AG08396 (cell line): Measurements from ENCODE around the gene LSM10.

Experiments used
- DNase-seq: peaks from one replicate; pipeline ENCODE4 v3.0.0; 2012; ENCODE audit warnings: low spot score, mixed read lengths

Gene LSM10

DNA sequence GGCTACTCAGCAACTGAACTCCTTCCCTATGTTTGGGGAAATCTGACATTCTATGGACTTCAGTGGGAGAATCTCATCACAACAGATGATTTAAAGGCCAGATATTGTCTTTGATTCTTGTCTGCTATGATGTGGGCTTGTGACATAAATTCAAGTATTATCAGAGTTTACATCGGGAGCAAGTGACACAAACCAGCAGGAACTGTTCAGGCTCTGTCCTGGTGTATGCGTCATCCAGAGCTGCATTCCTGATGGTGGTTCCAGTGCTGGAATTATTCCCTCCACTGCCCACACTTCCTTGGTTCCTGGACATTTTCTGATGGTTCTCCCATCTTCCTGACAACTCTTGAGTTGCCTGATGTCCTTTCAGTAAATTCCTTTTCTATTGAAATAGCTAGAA, 10.8 kb upstream of the LSM10 start:
- peak; percentile 43 for DNase-seq

DNA sequence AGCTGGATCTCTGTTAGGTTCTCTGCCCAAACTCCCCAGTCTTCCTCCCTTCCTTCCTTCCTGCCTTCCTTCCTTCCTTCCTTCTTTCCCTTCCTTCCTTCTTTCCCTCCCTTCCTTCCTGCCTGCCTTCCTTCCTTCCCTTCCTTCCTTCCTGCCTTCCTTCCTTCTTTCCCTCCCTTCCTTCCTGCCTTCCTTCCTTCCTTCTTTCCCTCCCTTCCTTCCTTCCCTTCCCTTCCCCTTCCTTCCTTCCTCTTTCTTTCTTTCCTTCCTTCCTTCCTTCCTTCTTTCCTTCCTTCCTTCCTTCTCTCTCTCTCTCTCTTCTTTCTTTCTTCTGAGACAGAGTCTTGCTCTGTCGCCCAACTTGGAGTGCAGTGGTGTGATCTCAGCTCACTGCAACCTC, 8.7 kb upstream of the LSM10 start:
- no peak for DNase-seq

DNA sequence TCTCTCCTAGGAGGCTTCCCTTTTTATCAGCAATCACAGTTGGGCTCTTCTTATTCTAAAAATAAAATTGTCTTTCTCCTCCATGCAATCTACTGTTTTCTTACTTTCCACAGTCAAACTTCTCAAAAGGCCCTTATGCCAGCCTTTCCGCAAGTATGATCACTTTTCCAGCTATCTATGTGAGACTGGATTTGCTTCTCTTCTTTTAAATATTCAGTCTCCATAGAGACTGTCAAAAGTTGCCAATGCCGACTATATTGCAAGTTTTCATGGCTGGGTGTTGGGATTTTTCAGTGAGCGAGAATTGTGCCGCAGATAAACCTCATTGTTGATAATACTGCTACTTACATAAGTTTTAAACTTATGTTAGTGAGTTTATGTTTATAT, 4.8 kb upstream of the LSM10 start:
- DNase-seq = no peak

DNA sequence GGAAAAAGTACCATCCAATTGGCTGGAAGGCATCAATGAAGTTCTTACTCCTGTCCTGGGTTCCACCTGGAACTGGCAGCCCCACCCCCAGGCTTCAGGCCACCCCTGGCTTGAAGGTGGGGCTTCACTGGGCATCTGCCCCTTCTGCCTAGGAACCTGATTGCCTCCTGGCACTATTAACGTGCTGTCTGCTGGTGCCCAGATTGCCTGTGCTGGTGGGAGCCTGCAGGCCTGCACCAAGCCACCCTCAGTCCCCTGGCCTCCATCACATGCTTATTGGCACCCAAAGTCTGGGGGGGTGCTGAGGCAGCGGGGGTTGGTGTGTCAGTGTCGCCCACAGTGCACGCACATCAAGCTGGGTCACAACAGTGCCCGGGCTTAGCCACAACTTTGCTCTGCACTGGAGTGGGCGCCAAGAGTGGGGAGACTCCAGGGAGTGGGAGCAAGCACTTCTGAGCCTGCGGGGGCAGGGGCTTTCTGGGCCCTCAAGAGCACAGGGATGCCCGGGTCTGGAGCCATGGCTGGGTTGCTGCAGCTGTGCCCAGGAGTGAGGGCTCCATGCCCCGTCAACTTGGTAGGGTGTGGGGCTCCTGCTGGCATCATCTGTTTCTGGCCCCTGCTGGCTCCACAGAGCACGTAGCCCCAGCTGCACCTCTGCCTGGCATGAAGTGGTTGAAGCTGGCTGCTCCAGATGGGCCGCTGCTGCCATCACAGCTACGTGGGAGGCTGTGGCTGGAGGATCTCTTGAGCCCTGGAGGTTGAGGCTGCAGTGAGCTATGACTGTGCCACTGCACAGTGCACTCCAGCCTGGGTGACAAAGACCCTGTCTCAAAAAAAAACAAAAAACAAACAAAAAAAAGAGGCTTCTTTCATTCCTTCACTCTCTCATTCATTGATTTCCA, 4.1 kb upstream of the LSM10 start:
- no peak for DNase-seq

DNA sequence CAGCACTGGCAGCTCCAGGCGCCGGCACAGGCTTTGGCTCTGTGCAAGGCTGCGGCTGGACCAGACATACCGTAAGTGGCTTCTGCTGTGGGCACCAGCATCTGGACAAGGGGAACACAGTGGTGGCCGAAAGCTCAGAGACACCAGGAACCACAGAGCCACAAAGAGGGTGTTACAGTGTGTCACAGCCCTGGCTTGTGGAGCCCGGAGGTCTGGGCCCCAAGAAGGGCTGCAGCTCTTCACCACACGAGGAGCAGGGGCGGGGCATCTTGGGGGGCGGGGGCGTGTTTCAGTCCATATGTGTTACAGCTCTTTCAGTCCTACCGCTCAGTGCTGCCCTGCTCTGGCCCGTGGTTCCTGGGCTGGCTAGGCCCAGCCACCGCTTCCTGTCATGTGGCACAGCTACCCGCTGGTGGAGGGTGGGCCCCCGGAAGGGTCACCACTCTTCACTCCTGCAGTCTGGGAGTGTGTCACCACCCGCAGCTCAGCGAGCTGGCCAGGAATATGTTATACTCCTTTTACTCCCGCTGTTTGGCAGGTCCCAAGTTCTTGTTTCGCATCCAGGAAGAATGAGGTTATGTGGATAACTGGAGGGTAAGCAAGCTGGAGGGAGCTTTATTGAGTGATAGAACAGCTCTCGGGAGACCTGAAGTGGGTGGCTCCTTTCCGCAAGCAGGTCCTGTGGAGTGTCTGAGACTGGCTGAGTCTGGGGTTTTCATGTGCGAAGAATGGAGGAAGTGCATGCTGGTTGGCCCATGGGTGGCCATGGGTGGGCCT, 3.3 kb upstream of the LSM10 start:
- peak; percentile 25 for DNase-seq

DNA sequence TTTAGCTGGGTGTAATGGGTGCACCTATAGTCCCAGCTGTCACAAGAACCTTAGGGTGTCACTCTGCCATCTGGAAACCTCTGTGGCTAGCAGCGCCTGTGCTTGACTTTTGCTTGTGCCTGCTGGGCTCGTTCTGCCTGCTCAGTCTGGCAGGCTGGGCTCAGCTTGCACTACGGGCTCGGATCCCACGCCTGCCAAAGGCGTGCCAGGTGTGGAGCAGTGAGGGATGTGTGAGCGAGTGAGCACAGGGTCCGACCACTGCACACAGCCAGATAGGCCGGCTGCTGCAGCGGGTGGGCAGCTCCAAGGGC, 2.8 kb upstream of the LSM10 start:
- DNase-seq = no peak

DNA sequence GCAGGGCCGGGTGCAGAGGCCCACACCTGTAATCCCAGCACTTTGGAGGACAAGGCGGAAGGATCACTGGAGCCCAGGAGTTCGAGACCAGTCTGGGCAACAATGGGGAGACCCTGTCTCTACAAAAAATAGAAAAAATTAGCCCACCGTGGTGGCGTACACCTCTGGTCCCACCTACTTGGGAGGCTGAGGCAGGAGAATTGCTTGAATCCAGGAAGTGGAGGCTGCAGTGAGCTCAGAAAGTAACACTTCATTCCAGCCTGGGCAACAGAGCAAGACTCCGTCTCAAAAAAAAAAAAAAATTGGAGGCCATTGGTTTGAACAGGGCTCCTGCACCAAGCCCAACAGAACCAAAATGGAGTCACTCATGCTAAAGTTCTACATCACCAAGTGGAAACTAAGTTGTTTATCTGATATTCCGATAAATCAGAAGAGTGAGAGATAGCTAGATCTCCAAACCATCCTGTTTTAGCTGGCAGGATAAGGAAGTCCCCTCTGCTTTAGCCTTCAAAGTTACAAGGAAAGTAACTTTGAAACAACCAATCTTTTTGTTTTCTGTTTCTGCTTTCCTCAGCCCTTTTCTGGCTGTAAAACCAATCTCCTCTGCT, 766 bp upstream of the LSM10 start:
- DNase-seq = no peak

DNA sequence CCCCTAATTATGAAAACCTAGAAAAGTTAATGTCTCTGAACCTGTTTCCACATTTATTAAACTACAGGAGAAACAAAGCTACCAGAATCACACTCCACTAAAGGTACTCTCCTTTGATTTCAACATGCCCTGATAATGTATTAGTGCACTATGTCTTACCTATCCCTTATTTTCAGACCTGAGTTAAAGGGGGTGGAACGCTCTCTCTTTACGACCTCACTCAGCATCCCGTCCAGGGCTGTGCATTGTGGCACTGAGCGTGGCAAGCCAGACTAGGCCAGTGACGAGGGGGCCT, 678 bp downstream of the LSM10 start:
- no peak for DNase-seq

DNA sequence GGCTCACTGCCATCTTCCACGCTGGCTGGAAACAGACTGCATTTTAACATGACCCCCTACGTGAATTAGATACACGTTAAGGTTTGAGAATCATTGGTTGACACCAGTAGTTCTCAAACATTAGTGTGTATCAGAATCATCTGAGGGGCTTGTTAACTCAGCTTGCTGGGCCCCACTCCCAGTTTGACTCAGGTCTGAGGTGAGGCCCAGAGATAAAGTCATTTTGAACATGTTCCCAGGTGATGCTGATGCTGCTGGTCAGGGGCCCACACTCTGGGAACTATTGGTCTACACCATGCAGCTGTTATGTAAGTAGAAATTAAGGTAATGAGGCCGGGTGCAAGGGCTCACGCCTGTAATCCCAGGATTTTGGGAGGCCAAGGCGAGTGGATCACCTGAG, 1.3 kb downstream of the LSM10 start:
- DNase-seq = no peak

DNA sequence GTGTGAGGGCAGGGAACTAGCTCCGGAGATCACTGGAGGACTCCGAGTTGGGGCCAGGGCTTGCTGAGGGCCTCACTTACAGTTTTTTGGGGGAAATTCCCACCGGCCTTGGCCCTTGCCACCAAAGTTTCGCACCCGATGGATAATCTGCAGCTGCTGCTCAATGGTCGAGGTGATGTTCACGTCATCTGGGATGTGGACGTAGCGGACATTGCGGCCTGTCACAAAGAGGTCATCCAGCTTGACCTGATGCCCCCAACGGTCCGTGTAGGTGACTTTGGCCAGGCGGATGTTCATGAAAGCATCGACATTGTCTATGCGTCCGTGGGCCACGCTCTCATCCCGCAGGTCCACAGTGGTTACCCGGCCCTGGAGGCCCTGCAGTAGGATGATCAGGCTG, 4.0 kb downstream of the LSM10 start:
- DNase-seq = no peak

DNA sequence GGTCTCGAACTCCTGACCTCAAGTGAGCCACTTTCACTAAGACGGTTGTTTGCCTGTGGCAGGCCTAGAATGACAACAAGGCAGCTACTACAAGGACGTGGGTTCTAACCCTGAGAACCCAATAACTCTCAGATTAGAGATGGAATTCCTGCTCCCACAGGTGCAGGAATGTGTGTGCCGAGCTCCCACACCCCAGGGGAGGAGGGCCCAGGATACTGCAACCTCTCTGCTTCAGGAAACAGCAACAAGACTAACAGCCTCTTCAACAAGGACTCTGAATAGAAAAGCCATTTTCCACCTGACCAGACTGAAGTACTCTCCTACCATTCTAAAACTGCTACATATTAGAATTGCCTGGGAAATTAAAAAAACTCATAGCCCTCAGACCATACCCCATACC, 4.9 kb downstream of the LSM10 start:
- no peak for DNase-seq

DNA sequence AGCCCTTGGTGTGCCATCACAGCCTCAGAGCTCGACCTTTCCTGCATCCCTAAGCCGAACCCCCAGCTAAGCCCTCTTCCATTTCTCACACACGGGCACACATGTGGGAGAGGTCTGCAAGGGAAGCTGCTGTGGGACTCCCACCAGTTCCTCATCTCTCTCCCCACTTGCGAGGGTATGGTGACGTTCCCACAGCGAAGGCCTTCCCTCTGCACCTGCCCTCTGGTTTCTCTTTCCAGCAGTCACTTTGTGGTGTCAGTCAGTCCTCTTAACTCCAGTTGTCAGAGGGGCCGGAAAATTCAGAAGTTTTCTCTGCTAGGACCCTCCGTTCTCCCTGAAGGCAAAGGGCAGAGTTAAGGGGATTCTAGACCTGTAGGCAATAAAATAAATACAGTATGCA, 6.4 kb downstream of the LSM10 start:
- no peak for DNase-seq

DNA sequence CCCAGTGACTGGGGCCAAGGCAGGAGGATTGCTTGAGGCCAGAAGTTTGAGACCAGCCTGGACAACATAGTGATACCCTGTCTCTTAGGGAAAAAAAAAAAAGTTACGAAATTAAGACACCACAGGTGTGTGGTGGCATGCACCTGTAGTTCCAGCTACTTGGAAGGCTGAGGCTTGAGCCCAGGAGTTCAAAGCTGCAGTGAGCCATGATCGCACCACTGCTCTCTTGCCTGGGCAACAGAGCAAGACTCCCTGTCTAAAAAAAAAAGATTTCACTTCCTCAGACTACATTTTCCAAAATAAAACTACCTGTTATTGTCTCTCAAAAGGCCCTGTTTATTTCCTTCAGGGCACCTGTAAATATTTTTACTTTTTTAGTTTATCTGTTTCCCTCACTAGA, 7.3 kb downstream of the LSM10 start:
- no peak for DNase-seq

DNA sequence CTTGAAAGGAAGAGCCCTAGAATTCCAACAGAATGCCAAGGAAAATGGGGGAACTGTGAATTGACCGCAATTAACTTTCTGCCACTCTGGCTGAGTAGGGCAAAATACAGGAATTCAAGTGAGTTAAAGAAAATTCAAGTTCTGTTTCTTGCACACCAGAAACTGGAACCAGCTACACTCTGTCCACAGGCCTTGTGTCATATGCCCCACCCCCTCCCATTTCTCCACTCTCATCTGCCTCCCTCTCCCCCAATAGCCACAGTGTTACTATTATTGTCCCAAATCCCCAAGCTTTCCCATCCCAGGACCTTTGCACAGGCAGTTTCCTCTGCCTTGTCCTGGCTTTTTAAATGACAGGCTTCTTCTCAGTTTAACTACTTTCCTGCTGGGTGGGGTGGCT, 7.7 kb downstream of the LSM10 start:
- DNase-seq = no peak

DNA sequence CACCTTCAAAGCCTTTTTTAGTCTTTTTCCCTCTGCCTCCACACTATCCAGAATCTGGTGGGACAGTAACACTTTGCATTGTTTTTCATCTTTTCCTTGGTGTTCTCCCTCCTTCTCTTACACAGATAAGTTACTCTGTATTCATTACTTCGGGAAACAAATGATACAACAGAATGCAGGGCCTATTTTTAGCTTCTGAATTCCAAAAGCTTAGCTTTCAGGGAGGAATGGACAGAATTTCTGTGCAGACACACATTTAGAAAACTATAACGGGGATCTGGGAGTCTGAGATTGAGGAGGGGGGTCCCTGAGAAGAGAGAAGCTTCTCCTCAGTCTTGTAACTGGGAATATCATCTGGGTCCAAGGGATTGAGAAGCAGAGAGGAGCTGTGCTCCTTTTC, 8.4 kb downstream of the LSM10 start:
- DNase-seq = no peak

DNA sequence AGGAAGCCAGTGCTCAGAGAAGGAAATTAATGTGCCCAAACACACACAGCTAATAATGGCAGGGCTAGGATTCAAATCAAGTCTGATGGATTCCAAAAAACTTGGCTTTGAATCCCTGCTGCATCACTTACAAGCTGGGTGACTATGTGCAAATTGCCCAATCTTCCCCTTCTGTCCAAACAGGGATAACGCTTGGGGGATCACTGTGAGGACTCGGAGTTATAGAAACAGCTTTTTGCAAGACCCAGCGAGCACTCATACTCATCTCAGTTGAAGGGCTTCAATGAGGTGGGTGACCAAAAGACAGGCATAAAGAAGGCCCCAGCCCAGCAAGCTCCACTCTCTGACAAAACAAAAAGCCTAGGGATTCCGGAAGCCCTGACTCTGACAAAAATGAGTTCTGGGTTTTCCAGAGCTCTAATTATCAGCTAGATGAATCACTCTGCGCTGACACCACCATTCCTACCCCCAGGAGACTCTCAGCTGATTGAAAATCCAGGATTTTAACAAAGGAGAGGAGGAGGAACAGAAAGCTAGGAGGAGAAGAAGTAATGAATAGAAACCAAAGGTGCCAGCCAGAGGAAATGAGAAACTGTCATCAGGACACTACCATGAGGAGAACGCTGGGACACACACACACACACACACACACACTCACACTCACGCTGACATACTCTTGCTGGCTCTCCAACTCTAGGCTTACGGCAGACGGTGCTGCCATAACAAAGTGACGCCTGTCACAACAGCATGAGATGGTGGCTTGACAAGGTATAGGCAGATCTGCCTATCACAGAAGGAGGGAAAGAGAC, 10.4 kb downstream of the LSM10 start:
- DNase-seq = peak; percentile 36

DNA sequence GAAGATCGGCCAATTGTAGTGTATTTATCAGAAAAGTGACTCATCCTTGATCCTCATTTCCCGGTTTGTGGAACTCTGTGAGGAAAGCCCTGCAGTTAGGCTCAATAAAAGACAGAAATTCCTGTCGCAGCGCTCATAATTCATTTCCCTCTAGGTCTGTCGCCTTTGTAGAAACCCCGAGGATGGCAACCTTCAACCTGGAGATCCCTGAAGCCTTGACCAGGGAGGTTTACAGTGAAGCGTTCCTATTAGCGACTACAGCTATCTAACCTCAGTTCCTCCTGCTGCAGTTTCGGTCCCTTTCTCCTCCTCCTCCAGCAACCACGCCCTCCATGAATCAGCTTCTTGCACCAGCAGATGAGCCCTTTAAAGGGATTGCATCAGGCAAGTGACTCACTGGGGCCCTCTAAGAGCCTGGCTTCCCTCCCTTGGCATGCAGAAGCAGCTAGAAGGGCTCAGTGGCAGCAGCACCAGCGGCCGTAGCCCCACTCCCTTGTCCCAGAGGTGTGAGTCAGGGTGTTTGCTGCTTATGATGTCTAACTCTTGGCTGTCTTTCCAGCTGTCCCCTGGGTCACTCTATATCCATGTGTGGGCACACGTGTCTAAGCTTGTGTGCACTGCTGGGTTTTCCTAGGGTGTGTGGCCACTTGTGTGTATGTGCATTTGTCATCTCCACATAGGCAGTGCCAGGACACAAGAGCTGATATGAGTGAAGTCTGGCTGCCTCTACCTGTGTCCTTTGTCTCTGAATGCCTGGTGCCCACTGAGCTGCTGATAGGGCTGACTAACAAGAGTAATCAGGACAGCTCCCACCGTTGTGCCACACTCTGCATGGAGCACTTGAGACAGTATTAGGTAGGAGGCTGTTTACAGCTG, 11.2 kb downstream of the LSM10 start:
- peak; percentile 96 for DNase-seq

DNA sequence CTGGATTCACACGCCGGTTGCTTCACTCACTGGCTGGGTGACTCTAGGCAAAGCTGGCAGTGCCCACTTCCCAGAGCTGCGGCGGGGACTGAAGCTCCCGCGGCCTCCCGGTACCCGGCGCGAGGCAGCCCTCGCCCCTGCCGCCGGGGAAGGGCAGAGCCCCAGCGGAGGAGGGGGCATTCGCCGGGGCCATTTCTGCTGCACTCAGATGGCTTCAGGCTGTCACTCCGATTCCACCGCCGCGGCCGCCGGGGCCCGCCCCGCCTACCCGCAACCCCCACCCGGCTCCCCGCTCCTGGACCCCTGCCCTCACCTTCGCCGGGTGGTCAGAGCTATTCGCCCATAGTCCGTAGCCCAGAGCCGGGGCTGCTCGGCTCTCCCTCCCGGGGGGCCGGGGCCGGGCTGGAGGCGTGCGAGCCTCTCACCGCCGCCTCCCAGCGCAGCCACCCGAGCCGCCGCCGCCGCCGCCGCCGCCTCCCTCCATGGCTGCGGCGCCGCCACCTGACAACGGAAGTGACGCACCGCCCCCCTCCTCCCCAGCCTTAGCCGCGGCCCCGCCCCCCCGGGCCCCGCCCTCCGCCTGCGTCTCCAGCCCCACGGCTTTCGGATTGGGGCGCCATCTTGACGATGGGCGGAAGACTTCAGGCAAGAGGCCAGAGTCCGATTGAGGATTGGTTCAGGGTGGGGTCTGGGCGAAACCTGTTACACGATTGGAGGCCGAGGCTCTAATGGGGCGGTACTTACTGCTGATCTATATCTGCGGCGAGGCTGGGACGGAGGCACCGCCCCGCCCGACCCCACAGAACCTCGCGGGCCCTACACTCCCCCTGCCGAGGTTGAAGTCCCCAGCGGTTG, 12.1 kb downstream of the LSM10 start, which contains the start of gene STK40:
TSS of gene STK40 (minus strand) at position 515 of the 855 bp plus-strand sequence. CDS start 24,592 bp downstream, outside the sequence.
- peak; percentile 95 for DNase-seq

DNA sequence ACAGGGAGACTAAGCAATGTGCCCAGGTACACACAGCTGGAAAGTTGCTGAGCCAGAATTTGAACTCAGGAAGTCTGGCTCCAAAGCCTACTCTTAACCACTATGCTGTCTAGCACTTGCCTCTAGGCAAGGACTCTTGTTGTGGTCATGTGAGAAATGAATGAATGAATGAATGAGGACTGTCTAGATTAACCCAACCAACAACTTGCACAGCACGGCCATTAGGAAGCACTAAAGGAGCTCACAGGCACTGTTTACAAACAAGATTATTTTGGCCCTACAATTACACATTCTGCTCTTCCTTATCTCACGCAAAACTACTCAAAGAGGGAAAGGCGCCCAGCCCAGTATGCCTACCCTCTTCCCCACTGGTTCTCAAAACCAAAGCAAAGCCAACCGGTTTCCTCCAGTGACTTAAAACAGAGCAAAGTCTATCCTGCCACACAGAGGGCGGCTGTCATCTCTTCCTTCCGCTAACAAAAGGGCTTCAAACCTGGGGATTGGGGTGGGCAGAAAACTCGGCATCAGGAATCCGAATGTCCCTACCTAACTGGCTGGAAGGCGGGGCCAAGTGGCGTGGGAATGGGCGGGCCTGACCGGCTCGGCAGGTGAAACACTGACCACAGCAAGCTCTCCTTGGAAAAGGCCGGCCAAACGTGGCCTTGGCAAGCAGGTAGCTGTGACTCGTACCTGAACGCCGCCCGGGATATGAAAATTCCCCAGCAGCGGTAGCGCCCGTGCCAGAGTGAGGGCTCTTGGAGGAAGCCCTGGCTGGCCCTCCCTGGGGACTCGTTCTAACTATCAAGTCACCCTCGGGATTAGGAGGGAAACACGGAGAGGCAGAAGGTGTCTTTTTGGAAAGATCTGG, 12.9 kb downstream of the LSM10 start:
- DNase-seq = no peak
